ENCODE data around the gene LTA4H. TPM values are rescaled to one million over a fixed set of nuclear protein-coding genes. Genes with fewer than 3 reads are reported as not detected.

LTA4H gene
- total RNA-seq, 2 donors from 2014 or later = 41.2 to 57.6 TPM

DNA sequence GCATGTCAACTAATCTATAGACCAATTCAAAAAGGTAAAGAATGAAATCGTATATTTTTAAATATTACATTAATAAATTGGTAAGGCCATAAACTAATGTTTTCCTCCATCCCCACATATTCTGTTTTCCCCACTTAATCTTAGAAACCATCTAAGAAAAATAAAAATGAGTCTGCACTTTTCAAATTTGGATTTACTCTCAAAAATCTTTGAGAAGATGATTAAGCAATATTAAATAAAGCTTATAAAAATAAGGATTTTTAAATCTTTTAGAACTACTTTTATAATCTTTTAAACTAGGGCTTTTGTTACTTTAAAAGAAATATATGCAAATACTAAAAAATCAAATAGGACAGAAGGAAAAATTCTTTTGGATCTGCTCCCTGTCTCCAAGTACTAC lies 28.7 kb downstream of the LTA4H start:
- WGBS, 2 donors = 76 to 78% methylated on average over 1 of the region's 1 CpG
- Histone ChIP-seq H3K4me3 (no peak overlapping the region), H3K4me1 (no peaks in the 10 kb centered on the region), H3K36me3 (replicated peaks in 1 of 2; ENCODE audit: insufficient read depth in 1 of 2, low read depth in 2 of 2) (peaks cover 10 to 46% of the 10 kb centered on the region in 2 donors), H3K27ac (no peak overlapping the region), H3K9me3 (no peaks in the 10 kb centered on the region), H3K27me3 (no peaks in the 10 kb centered on the region)
- intact Hi-C loops (cut with DNase I) = no loop called here
- ATAC-seq (no peak), DNase-seq (no peak)
- TF ChIP-seq, protein P1, sequence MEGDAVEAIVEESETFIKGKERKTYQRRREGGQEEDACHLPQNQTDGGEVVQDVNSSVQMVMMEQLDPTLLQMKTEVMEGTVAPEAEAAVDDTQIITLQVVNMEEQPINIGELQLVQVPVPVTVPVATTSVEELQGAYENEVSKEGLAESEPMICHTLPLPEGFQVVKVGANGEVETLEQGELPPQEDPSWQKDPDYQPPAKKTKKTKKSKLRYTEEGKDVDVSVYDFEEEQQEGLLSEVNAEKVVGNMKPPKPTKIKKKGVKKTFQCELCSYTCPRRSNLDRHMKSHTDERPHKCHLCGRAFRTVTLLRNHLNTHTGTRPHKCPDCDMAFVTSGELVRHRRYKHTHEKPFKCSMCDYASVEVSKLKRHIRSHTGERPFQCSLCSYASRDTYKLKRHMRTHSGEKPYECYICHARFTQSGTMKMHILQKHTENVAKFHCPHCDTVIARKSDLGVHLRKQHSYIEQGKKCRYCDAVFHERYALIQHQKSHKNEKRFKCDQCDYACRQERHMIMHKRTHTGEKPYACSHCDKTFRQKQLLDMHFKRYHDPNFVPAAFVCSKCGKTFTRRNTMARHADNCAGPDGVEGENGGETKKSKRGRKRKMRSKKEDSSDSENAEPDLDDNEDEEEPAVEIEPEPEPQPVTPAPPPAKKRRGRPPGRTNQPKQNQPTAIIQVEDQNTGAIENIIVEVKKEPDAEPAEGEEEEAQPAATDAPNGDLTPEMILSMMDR (IDR thresholded peaks at IDR 0.05) = no peak
- TF ChIP-seq POLR2A (IDR thresholded peaks at IDR 0.05) = no peak

DNA sequence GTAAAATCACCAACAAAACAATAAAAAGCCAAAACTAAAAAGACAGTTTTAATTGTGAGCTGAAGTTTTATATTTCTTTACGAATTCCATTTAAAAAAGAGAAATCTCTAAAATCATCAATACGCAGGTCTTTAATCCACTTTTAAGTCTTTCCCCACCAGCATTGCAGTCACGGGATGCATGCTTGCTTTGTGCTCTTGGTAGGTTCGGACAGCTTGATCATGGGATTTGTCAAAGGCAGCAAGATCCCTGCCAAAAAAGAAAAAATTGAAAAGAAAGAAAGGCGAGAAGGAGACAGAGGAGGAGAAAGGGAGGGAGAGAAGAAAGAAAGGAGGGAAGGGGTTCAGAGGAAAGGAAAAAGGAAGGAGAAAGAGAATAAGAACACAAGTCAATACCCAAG lies 34.5 kb downstream of the LTA4H start:
- intact Hi-C loops (cut with DNase I) = no loop called here
- ATAC-seq = no peak
- Histone ChIP-seq H3K4me1 (peaks cover 3% of the 10 kb centered on the region), H3K9me3 (no peaks in the 10 kb centered on the region), H3K27ac (no peak overlapping the region), H3K27me3 (no peaks in the 10 kb centered on the region), H3K36me3 (replicated peaks in 1 of 2; ENCODE audit: insufficient read depth in 1 of 2, low read depth in 2 of 2) (peaks cover 0 to 23% of the 10 kb centered on the region in 2 donors), H3K4me3 (no peak overlapping the region)
- TF ChIP-seq, protein P1 (IDR thresholded peaks at IDR 0.05) = no peak
- TF ChIP-seq POLR2A (IDR thresholded peaks at IDR 0.05) = no peak
- WGBS, 2 donors = 86 to 90% methylated on average over 5 of the region's 5 CpGs
- no peak for DNase-seq

DNA sequence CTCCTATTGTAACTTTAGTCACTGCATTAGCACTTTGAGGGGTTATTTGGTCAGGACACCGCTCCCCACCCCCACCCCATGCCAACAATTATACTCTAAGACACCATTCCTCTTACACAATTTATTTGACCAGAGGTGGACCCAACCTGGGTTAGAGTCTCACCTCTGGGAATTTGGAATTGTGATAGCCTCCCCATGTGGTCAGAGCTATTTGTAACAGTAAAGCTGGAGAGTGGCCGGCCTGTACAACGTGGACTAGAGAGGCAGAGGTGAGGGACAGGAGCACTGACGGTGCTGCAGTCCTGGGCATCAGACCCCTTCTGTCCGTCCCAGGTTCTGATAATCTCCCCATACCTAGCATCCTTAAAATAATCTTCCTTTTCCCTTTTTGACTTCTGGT lies 35.9 kb downstream of the LTA4H start:
- Histone ChIP-seq H3K27me3 (no peaks in the 10 kb centered on the region), H3K27ac (no peak overlapping the region), H3K36me3 (replicated peaks in 1 of 2; ENCODE audit: insufficient read depth in 1 of 2, low read depth in 2 of 2) (peaks cover 0 to 12% of the 10 kb centered on the region in 2 donors), H3K9me3 (no peaks in the 10 kb centered on the region), H3K4me3 (no peak overlapping the region), H3K4me1 (peaks cover 6% of the 10 kb centered on the region)
- DNase-seq (no peak), ATAC-seq (no peak)
- TF ChIP-seq, protein P1 (IDR thresholded peaks at IDR 0.05) = no peak
- TF ChIP-seq POLR2A (IDR thresholded peaks at IDR 0.05) = no peak
- intact Hi-C loops (cut with DNase I) = loop anchor here (10.0 kb wide), 1 partner anchor 85 kb away; no protein-coding TSS in a partner anchor
- 66 to 73% methylated on average over 5 of the region's 5 CpGs for WGBS, 2 donors

DNA sequence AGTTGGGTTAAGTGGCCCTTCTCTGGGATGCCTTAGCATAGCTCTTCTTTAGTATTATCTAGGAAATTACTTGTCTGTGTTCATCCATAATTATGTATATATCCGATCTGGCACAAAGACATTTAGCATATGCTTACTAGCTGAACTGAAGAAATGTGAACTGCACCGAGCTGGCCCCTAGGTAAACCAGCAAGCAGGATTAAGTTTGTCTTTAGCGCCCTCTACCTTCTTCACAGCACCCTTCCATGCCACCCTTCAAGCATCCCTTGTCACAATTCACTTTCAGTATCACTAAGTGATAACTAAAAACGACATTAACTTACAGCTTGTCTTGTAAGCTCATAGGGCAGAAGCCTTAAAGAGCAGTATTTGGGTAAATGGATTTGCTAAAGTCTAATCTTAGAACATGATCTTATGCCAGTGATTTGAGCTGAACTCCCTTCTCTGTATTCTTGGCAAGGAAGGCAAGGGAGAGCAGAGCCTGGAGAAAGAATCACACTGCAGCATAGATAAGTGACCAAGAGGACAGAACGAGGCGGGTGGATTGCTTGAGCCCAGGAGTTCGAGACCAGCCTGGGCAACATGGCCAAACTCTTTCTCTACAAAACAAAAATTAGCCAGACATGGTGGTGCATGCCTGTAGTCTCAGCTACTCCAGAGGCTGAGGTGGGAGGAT lies 36.6 kb downstream of the LTA4H start:
- intact Hi-C loops (cut with DNase I) = loop anchor here (10.0 kb wide), 1 partner anchor 84 kb away; no protein-coding TSS in a partner anchor
- TF ChIP-seq, protein P1 (IDR thresholded peaks at IDR 0.05) = peak; percentile 55 to 82 (median 75)
- TF ChIP-seq POLR2A (IDR thresholded peaks at IDR 0.05) = no peak
- DNase-seq (peak; percentile 41 to 74 (median 62)), ATAC-seq (peak; percentile 74)
- WGBS, 2 donors = 12 to 17% methylated on average over 7 of the region's 7 CpGs
- H3K9me3 ChIP-seq = no peaks in the 10 kb centered on the region
- no peak overlapping the region for H3K4me3 ChIP-seq
- H3K36me3 ChIP-seq (replicated peaks in 1 of 2; ENCODE audit: insufficient read depth in 1 of 2, low read depth in 2 of 2) = peaks cover 0 to 8% of the 10 kb centered on the region in 2 donors
- H3K27ac ChIP-seq = no peak overlapping the region
- no peaks in the 10 kb centered on the region for H3K27me3 ChIP-seq
- peaks cover 6% of the 10 kb centered on the region for H3K4me1 ChIP-seq
